Progenitor cell of endocrine pancreas (in vitro differentiated cells): Measurements from ENCODE around the gene SCAMP5. TPM values are rescaled to one million over a fixed set of nuclear protein-coding genes. Genes with fewer than 3 reads are reported as not detected.

Source experiments
- DNase-seq: peaks from one replicate; pipeline ENCODE4 v3.0.0; 2021; ENCODE audit warnings: low spot score; ENCODE audit not compliant: unreplicated experiment
- H3K27ac Mint-ChIP-seq: 2 replicates; pipeline ENCODE4 v1.8.0; 2021; ENCODE audit warnings: mild to moderate bottlenecking, moderate library complexity, mixed read lengths
- H3K27me3 Mint-ChIP-seq: 2 replicates; pipeline ENCODE4 v1.8.0; 2021; ENCODE audit warnings: mixed read lengths
- H3K36me3 Mint-ChIP-seq: 2 replicates; pipeline ENCODE4 v1.8.0; 2022; ENCODE audit warnings: mixed read lengths; ENCODE audit not compliant: insufficient read depth
- H3K4me1 Mint-ChIP-seq: 2 replicates; pipeline ENCODE4 v1.8.0; 2021; ENCODE audit warnings: low read depth, mixed read lengths
- H3K4me3 Mint-ChIP-seq: 2 replicates; pipeline ENCODE4 v1.8.0; 2021; ENCODE audit warnings: low read depth, mild to moderate bottlenecking, moderate library complexity, mixed read lengths
- H3K9me3 Mint-ChIP-seq: 2 replicates; pipeline ENCODE4 v1.8.0; 2021; ENCODE audit warnings: low read depth, mixed read lengths
- total RNA-seq: library from RNA; stranded (reverse); gene quantifications from 2 replicates; pipeline ENCODE4 v1.2.1, GENCODE V29; 2021
- TF ChIP-seq, protein P1 (sequence below): fragments of 200-600 bp; sonication (generic); IDR thresholded peaks from one replicate; pipeline ENCODE4 v1.5.0; 2021; ENCODE audit warnings: antibody characterized with exemption, mild to moderate bottlenecking; ENCODE audit not compliant: unreplicated experiment

SCAMP5 gene
- total RNA-seq, 1 donor from 2014 or later, result 55.9 TPM

DNA sequence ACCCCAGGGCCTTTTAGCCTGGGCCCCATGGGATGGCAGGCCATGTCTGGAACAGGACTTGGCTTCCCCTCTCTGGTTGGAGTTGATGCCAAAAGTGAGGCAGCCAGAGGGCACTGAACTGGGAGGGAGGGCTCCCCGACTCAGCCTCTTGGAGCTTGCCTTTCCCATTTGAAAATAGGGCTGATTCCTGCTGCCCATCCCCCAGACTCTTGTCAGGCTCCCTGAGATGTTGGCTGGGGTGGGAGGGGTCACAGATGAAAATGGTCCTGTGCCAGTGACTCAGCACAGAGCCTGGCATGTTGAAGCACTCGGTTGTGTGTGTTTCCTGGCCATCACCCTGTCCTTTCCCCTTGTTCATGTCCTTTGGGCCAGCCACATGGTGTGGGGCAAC lies 34.7 kb downstream of the SCAMP5 start:
- peaks cover 8% of the 10 kb centered on the region for H3K36me3 Mint-ChIP-seq
- H3K9me3 Mint-ChIP-seq, result no peaks in the 10 kb centered on the region
- no peaks in the 10 kb centered on the region for H3K27me3 Mint-ChIP-seq
- H3K4me1 Mint-ChIP-seq, result peaks cover 12% of the 10 kb centered on the region
- no peak for DNase-seq
- TF ChIP-seq, protein P1, sequence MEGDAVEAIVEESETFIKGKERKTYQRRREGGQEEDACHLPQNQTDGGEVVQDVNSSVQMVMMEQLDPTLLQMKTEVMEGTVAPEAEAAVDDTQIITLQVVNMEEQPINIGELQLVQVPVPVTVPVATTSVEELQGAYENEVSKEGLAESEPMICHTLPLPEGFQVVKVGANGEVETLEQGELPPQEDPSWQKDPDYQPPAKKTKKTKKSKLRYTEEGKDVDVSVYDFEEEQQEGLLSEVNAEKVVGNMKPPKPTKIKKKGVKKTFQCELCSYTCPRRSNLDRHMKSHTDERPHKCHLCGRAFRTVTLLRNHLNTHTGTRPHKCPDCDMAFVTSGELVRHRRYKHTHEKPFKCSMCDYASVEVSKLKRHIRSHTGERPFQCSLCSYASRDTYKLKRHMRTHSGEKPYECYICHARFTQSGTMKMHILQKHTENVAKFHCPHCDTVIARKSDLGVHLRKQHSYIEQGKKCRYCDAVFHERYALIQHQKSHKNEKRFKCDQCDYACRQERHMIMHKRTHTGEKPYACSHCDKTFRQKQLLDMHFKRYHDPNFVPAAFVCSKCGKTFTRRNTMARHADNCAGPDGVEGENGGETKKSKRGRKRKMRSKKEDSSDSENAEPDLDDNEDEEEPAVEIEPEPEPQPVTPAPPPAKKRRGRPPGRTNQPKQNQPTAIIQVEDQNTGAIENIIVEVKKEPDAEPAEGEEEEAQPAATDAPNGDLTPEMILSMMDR, result no peak
- no peak overlapping the region for H3K27ac Mint-ChIP-seq
- no peak overlapping the region for H3K4me3 Mint-ChIP-seq

DNA sequence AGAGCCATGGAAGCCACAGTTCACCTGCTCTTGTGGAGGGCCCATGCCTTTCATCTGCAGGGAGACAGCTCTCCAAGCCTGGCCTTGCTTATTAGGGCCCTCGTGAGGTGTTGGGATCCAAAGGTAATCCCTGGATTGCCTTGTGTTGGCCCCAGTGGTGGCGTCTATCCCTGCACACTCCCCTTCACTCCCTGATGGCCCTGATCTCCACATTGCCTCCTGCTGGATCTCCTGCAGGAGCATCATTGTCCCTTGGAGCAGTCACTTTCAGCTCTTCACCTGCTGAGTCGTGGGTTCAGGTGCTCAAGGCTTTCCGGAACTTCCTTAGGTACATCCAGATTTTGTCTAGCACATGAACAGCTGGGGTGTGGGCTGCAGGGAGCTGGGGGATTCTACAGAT lies 35.1 kb downstream of the SCAMP5 start:
- peaks cover 14% of the 10 kb centered on the region for H3K4me1 Mint-ChIP-seq
- H3K9me3 Mint-ChIP-seq, result no peaks in the 10 kb centered on the region
- no peak overlapping the region for H3K4me3 Mint-ChIP-seq
- DNase-seq, result no peak
- peaks cover 8% of the 10 kb centered on the region for H3K36me3 Mint-ChIP-seq
- no peak overlapping the region for H3K27ac Mint-ChIP-seq
- H3K27me3 Mint-ChIP-seq, result no peaks in the 10 kb centered on the region
- TF ChIP-seq, protein P1, result no peak

- H3K9me3 Mint-ChIP-seq, result no peaks in the 10 kb centered on the region
- peaks cover 24% of the 10 kb centered on the region for H3K4me1 Mint-ChIP-seq
- H3K27ac Mint-ChIP-seq, result no peak overlapping the region
- H3K4me3 Mint-ChIP-seq, result no peak overlapping the region
- TF ChIP-seq, protein P1, result no peak
- H3K36me3 Mint-ChIP-seq, result peaks cover 12% of the 10 kb centered on the region
- H3K27me3 Mint-ChIP-seq, result no peaks in the 10 kb centered on the region
- DNase-seq, result no peak
Measured at GRCh38 chr15:75031848-75032247, 36.5 kb downstream of the SCAMP5 start.

- DNase-seq, result no peak
- no peak overlapping the region for H3K4me3 Mint-ChIP-seq
- H3K4me1 Mint-ChIP-seq, result peaks cover 29% of the 10 kb centered on the region
- H3K36me3 Mint-ChIP-seq, result peaks cover 16% of the 10 kb centered on the region
- no peak overlapping the region for H3K27ac Mint-ChIP-seq
- TF ChIP-seq, protein P1, result no peak
- no peaks in the 10 kb centered on the region for H3K9me3 Mint-ChIP-seq
- no peaks in the 10 kb centered on the region for H3K27me3 Mint-ChIP-seq
Measured at GRCh38 chr15:75032395-75032794, 37.0 kb downstream of the SCAMP5 start.

GRCh38 chr15:75033809-75034208 lies 38.4 kb downstream of the SCAMP5 start:
- Mint-ChIP-seq H3K4me3 (no peak overlapping the region), H3K4me1 (peaks cover 39% of the 10 kb centered on the region), H3K36me3 (peaks cover 16% of the 10 kb centered on the region), H3K27me3 (no peaks in the 10 kb centered on the region), H3K27ac (no peak overlapping the region), H3K9me3 (no peaks in the 10 kb centered on the region)
- TF ChIP-seq, protein P1, result peak; percentile 14
- DNase-seq, result no peak
